ENCODE data around the gene CBFB.

CBFB gene

DNA sequence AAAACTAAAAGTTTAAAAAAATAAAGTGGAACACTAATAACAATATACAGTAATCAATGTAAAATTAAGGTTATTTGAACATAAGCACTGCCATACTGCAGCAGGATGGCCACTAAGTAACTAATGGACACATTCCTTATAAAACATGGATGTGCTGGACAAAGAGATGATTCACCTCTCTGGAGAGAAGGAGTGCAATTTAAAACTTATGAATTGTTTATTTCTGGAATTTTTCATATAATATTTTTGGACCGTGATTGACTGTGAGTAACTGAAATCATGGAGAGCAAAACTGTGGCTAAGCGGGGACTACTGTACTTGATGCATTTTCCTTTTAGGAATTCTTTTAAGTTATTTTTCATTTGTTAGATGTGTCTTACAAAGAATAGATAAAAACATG, 21.8 kb downstream of the CBFB start:
- no peak for DNase-seq

- no peak for DNase-seq
These were observed 23.4 kb downstream of the CBFB start for GRCh38 chr16:67052399-67052798.

- no peak for DNase-seq
These were observed 24.9 kb downstream of the CBFB start for GRCh38 chr16:67053767-67054334.

DNA sequence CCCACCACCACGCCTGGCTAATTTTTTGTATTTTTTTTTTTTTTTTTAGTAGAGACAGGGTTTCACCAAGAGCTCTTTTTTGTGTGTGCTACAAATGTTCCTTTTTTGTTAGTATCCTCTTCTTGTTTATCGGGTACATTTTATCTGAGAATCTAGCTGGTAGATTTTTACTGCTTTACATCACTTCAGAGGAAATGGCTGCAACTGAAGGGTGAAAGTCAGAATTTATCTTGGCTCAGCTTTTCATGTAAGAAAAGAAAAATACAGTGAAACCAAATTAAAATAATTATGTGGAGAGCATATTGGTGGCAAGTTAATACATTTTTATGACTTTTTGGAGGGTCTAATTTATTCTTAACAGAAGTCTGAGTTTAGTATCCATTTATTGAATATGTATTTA, 26.0 kb downstream of the CBFB start:
- no peak for DNase-seq

DNA sequence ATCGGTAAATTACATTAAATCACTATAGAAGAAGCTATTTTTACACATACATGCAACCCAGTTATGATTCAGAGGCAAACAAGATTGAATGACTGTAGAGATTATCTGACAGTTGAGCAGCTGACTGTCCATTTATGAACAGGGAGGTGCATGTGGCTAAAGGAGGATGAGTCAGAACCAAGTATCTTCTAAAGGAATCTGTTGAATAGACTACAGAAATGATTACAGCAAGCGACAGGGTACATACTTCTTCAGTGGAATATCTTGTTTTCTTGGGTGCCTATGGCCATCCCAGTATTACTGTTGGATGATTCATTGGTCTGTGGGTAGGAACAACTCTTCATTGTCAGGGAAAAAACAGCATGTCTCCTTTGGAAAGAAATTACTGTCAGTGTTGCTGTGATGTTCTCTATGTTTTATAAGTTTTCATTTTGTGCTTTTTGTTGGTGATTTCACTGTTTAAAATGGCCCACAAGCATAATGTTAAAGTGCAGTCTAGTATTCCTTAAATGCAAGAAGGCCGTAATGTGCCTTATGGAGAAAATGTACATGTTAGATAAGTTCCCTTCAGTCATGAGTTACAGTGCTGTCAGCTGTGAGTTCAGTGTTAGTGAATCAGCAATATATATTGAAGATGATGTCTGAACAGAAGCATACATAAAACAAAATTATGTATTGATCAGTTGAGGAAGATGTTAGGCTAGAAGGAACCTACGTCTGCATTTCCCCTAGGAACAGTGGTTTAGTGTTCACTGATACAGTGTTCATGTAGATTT, 27.0 kb downstream of the CBFB start:
- DNase-seq, result peak; percentile 93

- no peak for DNase-seq
These were observed 34.1 kb downstream of the CBFB start for GRCh38 chr16:67063008-67063407.

GRCh38 chr16:67068212-67068753, 39.3 kb downstream of the CBFB start:
- DNase-seq, result no peak

DNA sequence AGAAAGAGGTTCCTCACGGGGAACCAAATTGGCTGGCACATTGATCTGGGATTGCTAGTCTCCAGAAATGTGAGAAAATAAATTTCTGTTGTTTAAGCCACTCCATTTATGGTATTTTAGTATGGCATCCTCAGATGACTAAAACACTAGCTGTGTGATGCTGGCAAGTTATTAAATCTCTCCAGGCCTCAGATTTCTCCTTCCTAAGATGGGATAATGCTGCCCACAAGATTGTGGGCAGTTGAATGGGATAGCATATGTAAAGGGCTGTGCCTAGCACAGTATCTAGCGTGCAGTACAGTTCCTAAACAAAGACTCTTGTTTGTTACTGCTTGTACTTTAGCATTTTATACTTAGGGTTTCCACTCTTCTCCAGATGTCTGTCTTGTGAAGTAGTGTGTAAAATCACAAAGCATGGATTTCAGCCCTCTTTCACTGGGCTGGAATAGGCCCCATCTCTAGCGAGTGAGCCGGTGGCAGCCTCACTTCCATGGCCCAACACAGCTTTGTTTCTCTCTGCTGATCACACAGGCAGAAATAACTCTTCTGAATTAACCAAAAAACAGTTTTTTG, 42.6 kb downstream of the CBFB start:
- DNase-seq, result no peak

- DNase-seq, result no peak
These were observed 46.4 kb downstream of the CBFB start for GRCh38 chr16:67075331-67075730.

- no peak for DNase-seq
These were observed 48.9 kb downstream of the CBFB start for GRCh38 chr16:67077871-67078270.

- no peak for DNase-seq
These were observed 53.2 kb downstream of the CBFB start for GRCh38 chr16:67082100-67082499.

DNA sequence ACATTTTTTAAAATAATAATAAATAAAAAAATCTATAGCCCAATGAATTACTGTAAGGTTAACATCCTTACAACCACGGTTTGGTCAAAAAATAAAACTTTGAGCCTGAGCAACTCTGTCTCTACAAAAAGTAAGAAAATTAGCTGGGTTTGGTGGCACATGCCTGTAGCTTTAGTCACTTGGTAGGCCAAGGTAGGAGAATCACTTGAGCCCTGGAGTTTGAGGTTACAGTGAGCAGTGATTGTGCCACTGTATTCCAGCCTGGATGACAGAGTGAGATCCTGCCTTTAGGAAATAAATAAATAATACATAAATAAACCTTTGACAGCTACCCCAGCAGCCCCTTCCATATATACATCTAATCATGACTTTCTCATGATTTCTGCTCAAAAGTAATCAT, 53.9 kb downstream of the CBFB start:
- DNase-seq, result no peak

- no peak for DNase-seq
These were observed 55.5 kb downstream of the CBFB start for GRCh38 chr16:67084345-67085028.

DNA sequence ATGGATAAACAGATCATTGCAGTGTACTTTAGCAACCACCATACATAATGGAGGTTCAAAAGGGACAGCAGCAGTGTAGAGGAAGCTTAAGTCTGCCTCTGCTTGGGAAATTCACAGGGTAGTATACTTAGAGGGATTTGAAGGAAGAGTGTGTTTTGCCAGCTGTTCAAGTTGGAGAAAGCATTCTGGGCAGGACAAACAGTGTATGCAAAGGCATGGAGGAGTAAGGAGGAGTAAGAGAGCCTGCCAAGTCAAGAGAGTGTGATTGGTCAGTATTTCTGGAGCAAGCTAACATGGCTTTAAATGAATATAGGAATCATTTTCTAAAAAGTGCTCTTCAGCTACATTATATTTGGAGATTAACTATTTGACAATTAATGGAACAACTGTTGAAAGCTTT, 57.9 kb downstream of the CBFB start:
- no peak for DNase-seq

DNA sequence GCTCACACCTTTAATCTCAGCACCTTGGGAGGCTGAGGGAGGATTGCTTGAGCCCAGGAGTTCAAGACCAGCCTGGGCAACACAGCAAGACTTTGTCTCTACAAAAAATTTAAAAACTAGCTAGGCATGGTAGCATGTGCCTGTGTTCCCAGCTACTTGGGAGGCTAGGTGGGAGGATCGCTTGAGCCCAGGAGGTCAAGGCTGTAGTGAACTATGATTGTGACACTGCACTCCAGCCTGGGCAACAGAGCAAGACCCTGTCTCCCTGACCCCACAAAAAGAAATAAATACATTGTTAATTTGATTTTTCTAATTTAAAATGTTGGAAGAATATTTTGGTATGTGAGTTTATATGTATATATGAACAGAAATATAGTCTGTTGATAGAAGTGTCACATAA, 58.3 kb downstream of the CBFB start:
- DNase-seq, result no peak

DNA sequence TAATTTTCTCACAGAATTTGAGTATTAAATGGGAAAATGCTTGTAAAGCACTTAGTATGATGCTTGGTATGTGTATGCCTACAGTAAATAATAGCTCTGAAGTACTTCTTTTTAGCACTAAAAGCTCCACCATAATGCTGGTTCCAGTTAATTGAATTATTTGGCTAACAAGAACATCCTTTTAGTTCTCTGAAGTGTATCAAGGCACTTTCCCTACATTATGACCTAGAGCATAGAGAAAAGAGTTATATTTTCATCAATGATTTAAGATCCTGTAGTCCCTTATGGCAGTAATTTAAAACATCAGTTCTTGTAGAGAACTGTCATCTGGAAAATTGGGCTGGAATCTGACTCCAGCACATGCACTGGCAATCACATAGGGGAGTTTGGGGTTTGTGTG, 58.9 kb downstream of the CBFB start:
- no peak for DNase-seq

- DNase-seq, result no peak
These were observed 59.6 kb downstream of the CBFB start for GRCh38 chr16:67088551-67088950.

DNA sequence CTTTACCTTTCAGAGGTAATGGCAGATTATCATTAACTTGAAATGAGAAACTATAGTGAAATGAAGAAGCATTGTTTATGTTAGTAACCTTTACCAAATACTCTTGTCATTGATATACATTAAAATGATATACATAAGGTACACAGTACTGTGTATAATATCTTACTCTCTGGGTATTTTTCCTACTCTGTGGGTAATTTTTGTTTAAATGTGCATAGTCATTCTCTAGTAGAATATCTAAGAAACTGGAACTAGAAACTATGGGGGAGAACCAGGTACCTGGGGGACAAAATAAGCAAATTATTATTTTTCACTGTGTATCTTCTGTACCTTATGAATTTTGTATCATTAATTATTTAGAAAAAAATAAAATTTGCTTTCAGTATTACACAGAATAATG, 60.2 kb downstream of the CBFB start:
- DNase-seq, result no peak

GRCh38 chr16:67091906-67092566, 63.1 kb downstream of the CBFB start:
- no peak for DNase-seq

DNA sequence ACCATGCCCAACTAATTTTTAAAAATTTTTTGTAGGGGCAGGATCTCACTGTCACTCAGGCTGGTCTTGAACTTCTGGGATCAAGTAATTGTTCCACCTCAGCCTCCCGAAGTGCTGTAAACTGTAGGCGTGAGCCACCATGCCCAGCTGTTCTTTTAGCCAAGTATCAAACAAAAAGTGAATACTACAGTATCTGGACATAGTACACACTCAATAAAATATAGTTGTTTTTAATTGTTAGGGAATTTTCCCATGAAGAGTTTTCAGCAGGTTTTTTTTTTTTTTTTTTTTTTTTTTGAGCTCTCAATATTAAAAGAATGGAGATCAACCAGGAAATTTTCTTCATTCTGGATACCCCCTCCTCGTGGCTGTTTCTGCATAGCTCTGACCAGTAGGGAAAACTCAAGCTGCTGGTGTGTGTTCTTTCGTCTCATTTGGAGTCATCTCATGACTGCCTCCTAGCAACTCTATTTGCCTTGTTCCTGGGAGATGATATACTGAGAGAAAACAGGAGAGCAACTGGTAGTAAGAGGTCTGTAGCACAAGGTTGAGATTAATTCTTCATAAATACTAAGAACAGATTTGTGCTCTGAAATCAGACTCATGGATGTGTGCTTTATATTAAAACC, 64.3 kb downstream of the CBFB start:
- no peak for DNase-seq

DNA sequence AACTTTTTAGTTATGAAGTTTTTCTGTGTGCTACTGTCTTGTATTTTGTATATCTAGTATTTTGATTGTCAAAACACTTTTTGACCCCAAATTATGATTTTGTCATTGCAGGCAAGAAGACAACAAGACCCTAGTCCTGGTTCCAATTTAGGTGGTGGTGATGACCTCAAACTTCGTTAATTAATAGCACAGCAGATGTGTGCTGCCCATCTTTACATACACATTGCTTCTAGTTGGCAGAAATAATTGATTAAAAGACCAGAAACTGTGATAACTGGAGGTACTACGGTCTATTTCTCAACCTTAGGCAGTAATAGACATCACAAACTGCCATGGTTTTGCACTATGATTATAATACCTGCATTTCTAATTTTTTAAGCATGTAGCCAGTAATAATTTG, 69.7 kb downstream of the CBFB start:
- no peak for DNase-seq

- DNase-seq, result no peak
These were observed 71.8 kb downstream of the CBFB start for GRCh38 chr16:67100569-67101310.
